Hepatocyte (in vitro differentiated cells): ENCODE measurements around the gene P2RY14.

Experiments used
- EZH2phosphoT487 ChIP-seq: fragments of 200-600 bp; sonication (generic); IDR thresholded peaks from one replicate; pipeline ENCODE4 v1.6.1; 2018; ENCODE audit warnings: antibody characterized with exemption, mild to moderate bottlenecking, low read depth, moderate library complexity; ENCODE audit not compliant: unreplicated experiment, severe bottlenecking
- TF ChIP-seq, protein P1 (sequence below): fragments of 200-600 bp; sonication (generic); IDR thresholded peaks from 2 replicates; pipeline ENCODE4 v1.5.1; 2016; ENCODE audit warnings: antibody characterized with exemption, mild to moderate bottlenecking; ENCODE audit not compliant: poor library complexity

DNA sequence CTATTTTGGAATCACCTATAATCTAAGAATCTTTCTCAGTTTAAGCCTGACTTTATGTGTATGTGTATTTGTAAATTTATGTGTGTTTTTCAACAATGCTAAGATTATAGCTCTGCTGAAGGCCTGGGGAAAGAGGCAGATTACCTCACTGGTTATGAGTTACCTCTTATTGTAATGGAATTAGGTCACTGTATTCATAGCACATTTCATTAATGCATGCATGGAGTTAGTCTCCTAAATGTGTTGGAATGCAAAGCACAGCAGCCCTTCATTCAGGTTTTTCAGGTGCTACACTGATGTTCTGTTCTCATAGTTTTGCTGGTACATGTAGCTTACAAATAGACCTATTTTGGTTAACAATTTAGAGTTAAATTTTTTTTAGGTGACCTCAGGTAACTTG is 28.8 kb upstream of the P2RY14 start:
- TF ChIP-seq, protein P1, sequence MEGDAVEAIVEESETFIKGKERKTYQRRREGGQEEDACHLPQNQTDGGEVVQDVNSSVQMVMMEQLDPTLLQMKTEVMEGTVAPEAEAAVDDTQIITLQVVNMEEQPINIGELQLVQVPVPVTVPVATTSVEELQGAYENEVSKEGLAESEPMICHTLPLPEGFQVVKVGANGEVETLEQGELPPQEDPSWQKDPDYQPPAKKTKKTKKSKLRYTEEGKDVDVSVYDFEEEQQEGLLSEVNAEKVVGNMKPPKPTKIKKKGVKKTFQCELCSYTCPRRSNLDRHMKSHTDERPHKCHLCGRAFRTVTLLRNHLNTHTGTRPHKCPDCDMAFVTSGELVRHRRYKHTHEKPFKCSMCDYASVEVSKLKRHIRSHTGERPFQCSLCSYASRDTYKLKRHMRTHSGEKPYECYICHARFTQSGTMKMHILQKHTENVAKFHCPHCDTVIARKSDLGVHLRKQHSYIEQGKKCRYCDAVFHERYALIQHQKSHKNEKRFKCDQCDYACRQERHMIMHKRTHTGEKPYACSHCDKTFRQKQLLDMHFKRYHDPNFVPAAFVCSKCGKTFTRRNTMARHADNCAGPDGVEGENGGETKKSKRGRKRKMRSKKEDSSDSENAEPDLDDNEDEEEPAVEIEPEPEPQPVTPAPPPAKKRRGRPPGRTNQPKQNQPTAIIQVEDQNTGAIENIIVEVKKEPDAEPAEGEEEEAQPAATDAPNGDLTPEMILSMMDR = no peak
- TF ChIP-seq EZH2phosphoT487 = no peak
